ENCODE results near the gene DUOXA1. TPM values are rescaled to one million over a fixed set of nuclear protein-coding genes. Genes with fewer than 3 reads are reported as not detected.

Gene DUOXA1
- polyA plus RNA-seq, 6 donors from 2014 or later = not detected

GRCh38 chr15:45134046-45134445 lies 4.4 kb upstream of the DUOXA1 start:
- H3K4me1 Mint-ChIP-seq = peaks cover 17 to 25% (median 20%) of the 10 kb centered on the region in 3 donors
- DNase-seq (no peak), ATAC-seq (ENCODE audit: low read depth in 2 of 2) (no peak)
- H3K27me3 Mint-ChIP-seq = peaks cover 51 to 82% (median 73%) of the 10 kb centered on the region in 3 donors
- peaks cover 0 to 2% (median 0%) of the 10 kb centered on the region in 7 donors for H3K9me3 Mint-ChIP-seq
- peak overlapping the region in 1 of 6 donors; percentile 73 for H3K27ac Mint-ChIP-seq
- peaks cover 0 to 13% of the 10 kb centered on the region in 2 donors for H3K36me3 Mint-ChIP-seq
- H3K4me3 Mint-ChIP-seq = peak overlapping the region in 3 of 8 donors; percentile 64 to 80 (median 77)

DNA sequence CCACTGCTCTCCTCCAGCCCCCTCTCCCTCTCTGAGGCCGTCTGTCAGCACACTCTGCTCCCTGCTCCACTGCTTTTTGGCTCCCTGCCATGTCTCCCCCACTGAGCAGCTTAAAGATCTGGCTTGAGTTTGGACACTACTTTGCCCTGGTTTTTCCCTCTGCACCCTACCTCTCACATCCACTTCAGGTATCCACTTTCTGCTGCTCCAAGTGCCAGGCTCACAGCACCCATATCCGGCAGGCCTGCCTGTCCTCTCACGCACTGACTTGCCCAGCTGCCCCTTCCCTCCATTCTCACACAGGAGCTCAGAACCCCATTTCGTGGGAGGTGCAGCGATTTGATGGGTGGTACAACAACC lies 3.9 kb upstream of the DUOXA1 start:
- H3K4me3 Mint-ChIP-seq = peak overlapping the region in 1 of 8 donors; percentile 47
- H3K9me3 Mint-ChIP-seq = peaks cover 0 to 2% (median 0%) of the 10 kb centered on the region in 7 donors
- DNase-seq (no peak), ATAC-seq (ENCODE audit: low read depth in 2 of 2) (no peak)
- H3K27ac Mint-ChIP-seq = no peak overlapping the region
- peaks cover 52 to 83% (median 77%) of the 10 kb centered on the region in 3 donors for H3K27me3 Mint-ChIP-seq
- peaks cover 0 to 13% of the 10 kb centered on the region in 2 donors for H3K36me3 Mint-ChIP-seq
- peaks cover 17 to 29% (median 20%) of the 10 kb centered on the region in 3 donors for H3K4me1 Mint-ChIP-seq

- H3K27me3 Mint-ChIP-seq = peaks cover 53 to 83% (median 77%) of the 10 kb centered on the region in 3 donors
- no peak for ATAC-seq (ENCODE audit: low read depth in 2 of 2)
- H3K4me1 Mint-ChIP-seq = peaks cover 17 to 31% (median 20%) of the 10 kb centered on the region in 3 donors
- peak overlapping the region in 1 of 8 donors; percentile 35 for H3K4me3 Mint-ChIP-seq
- H3K27ac Mint-ChIP-seq = peak overlapping the region in 1 of 6 donors; percentile 86
- peaks cover 0 to 13% of the 10 kb centered on the region in 2 donors for H3K36me3 Mint-ChIP-seq
- no peak for DNase-seq
- peaks cover 0 to 2% (median 0%) of the 10 kb centered on the region in 7 donors for H3K9me3 Mint-ChIP-seq
Measured at GRCh38 chr15:45132844-45133560, 3.3 kb upstream of the DUOXA1 start.

GRCh38 chr15:45131510-45131909 lies 1.8 kb upstream of the DUOXA1 start:
- H3K27me3 Mint-ChIP-seq = peaks cover 60 to 81% (median 76%) of the 10 kb centered on the region in 3 donors
- peaks cover 14 to 29% (median 18%) of the 10 kb centered on the region in 3 donors for H3K4me1 Mint-ChIP-seq
- H3K36me3 Mint-ChIP-seq = peaks cover 0 to 13% of the 10 kb centered on the region in 2 donors
- DNase-seq (no peak), ATAC-seq (ENCODE audit: low read depth in 2 of 2) (no peak)
- H3K27ac Mint-ChIP-seq = no peak overlapping the region
- peaks cover 0 to 1% (median 0%) of the 10 kb centered on the region in 7 donors for H3K9me3 Mint-ChIP-seq
- H3K4me3 Mint-ChIP-seq = peak overlapping the region in 1 of 8 donors; percentile 41

- Mint-ChIP-seq H3K4me1 (peaks cover 9 to 24% (median 13%) of the 10 kb centered on the region in 3 donors), H3K27me3 (peaks cover 64 to 85% (median 81%) of the 10 kb centered on the region in 3 donors), H3K4me3 (peak overlapping the region in 7 of 8 donors; percentile 14 to 78 (median 66)), H3K9me3 (peaks cover 0 to 1% (median 0%) of the 10 kb centered on the region in 7 donors), H3K27ac (peak overlapping the region in 2 of 6 donors; percentile 12 to 43), H3K36me3 (peaks cover 0 to 13% of the 10 kb centered on the region in 2 donors)
- ATAC-seq (ENCODE audit: low read depth in 2 of 2) (no peak), DNase-seq (no peak)
Measured at GRCh38 chr15:45130291-45131000, 767 bp upstream of the DUOXA1 start.

- peaks cover 0 to 1% (median 0%) of the 10 kb centered on the region in 7 donors for H3K9me3 Mint-ChIP-seq
- DNase-seq (no peak), ATAC-seq (ENCODE audit: low read depth in 2 of 2) (no peak)
- H3K27ac Mint-ChIP-seq = no peak overlapping the region
- peaks cover 65 to 85% (median 79%) of the 10 kb centered on the region in 3 donors for H3K27me3 Mint-ChIP-seq
- peak overlapping the region in 7 of 8 donors; percentile 43 to 81 (median 59) for H3K4me3 Mint-ChIP-seq
- H3K36me3 Mint-ChIP-seq = peaks cover 0 to 5% of the 10 kb centered on the region in 2 donors
- peaks cover 2 to 17% (median 4%) of the 10 kb centered on the region in 3 donors for H3K4me1 Mint-ChIP-seq
Measured at GRCh38 chr15:45128971-45129639, 574 bp downstream of the DUOXA1 start.

GRCh38 chr15:45126535-45127158 lies 3.0 kb downstream of the DUOXA1 start:
- Mint-ChIP-seq H3K36me3 (no peaks in the 10 kb centered on the region), H3K9me3 (peaks cover 0 to 1% (median 0%) of the 10 kb centered on the region in 7 donors), H3K27me3 (peaks cover 53 to 73% (median 72%) of the 10 kb centered on the region in 3 donors), H3K4me1 (peaks cover 0 to 15% (median 4%) of the 10 kb centered on the region in 3 donors), H3K27ac (no peak overlapping the region), H3K4me3 (no peak overlapping the region)
- peak; percentile 73 to 81 for ATAC-seq (ENCODE audit: low read depth in 2 of 2)
- DNase-seq = no peak

GRCh38 chr15:45123397-45123796 lies 6.3 kb downstream of the DUOXA1 start:
- no peak for ATAC-seq (ENCODE audit: low read depth in 2 of 2)
- no peak for DNase-seq
- peaks cover 0 to 3% (median under 1%) of the 10 kb centered on the region in 3 donors for H3K4me1 Mint-ChIP-seq

GRCh38 chr15:45122719-45123118 lies 7.0 kb downstream of the DUOXA1 start:
- peaks cover 5 to 8% (median 5%) of the 10 kb centered on the region in 3 donors for H3K4me1 Mint-ChIP-seq
- no peak for DNase-seq
- ATAC-seq (ENCODE audit: low read depth in 2 of 2) = no peak
- no peak overlapping the region for H3K27ac Mint-ChIP-seq
- H3K27me3 Mint-ChIP-seq = peaks cover 59 to 74% (median 72%) of the 10 kb centered on the region in 3 donors
- H3K36me3 Mint-ChIP-seq = no peaks in the 10 kb centered on the region
- H3K4me3 Mint-ChIP-seq = no peak overlapping the region
- peaks cover 0 to 2% (median 0%) of the 10 kb centered on the region in 7 donors for H3K9me3 Mint-ChIP-seq

More at GRCh38 chr15:45123397-45123796, 6.3 kb downstream of the DUOXA1 start:
- no peak overlapping the region for H3K27ac Mint-ChIP-seq
- no peaks in the 10 kb centered on the region for H3K9me3 Mint-ChIP-seq
- H3K36me3 Mint-ChIP-seq = no peaks in the 10 kb centered on the region
- H3K4me3 Mint-ChIP-seq = no peak overlapping the region
- peaks cover 59 to 74% (median 72%) of the 10 kb centered on the region in 3 donors for H3K27me3 Mint-ChIP-seq

- Mint-ChIP-seq H3K27ac (no peak overlapping the region), H3K4me3 (no peak overlapping the region), H3K27me3 (peaks cover 61 to 80% (median 77%) of the 10 kb centered on the region in 3 donors), H3K36me3 (no peaks in the 10 kb centered on the region), H3K4me1 (peaks cover 12 to 16% (median 14%) of the 10 kb centered on the region in 3 donors), H3K9me3 (peaks cover 0 to 2% (median 0%) of the 10 kb centered on the region in 7 donors)
- DNase-seq (no peak), ATAC-seq (ENCODE audit: low read depth in 2 of 2) (no peak)
Measured at GRCh38 chr15:45121706-45122417, 7.8 kb downstream of the DUOXA1 start.

GRCh38 chr15:45121020-45121419 lies 8.7 kb downstream of the DUOXA1 start:
- H3K4me3 Mint-ChIP-seq = no peak overlapping the region
- H3K27me3 Mint-ChIP-seq = peaks cover 60 to 82% (median 79%) of the 10 kb centered on the region in 3 donors
- H3K36me3 Mint-ChIP-seq = no peaks in the 10 kb centered on the region
- H3K9me3 Mint-ChIP-seq = peaks cover 0 to 2% (median 0%) of the 10 kb centered on the region in 7 donors
- peaks cover 12 to 25% (median 22%) of the 10 kb centered on the region in 3 donors for H3K4me1 Mint-ChIP-seq
- ATAC-seq (ENCODE audit: low read depth in 2 of 2) = no peak
- DNase-seq = no peak
- peak overlapping the region in 1 of 6 donors; percentile 46 for H3K27ac Mint-ChIP-seq
